ENCODE data around the gene RAPGEF4.
"Not testable (repeated sequence)": the region's sequence is repeated elsewhere in the genome, so short reads cannot be mapped to it uniquely, and the experiment has no call there.

RAPGEF4 gene

GRCh38 chr2:173087214-173087581, 351.6 kb downstream of the RAPGEF4 start:
- DNase-seq (ENCODE audit: extremely low read depth in 1 of 2, low read depth in 1 of 2): no peak

DNA sequence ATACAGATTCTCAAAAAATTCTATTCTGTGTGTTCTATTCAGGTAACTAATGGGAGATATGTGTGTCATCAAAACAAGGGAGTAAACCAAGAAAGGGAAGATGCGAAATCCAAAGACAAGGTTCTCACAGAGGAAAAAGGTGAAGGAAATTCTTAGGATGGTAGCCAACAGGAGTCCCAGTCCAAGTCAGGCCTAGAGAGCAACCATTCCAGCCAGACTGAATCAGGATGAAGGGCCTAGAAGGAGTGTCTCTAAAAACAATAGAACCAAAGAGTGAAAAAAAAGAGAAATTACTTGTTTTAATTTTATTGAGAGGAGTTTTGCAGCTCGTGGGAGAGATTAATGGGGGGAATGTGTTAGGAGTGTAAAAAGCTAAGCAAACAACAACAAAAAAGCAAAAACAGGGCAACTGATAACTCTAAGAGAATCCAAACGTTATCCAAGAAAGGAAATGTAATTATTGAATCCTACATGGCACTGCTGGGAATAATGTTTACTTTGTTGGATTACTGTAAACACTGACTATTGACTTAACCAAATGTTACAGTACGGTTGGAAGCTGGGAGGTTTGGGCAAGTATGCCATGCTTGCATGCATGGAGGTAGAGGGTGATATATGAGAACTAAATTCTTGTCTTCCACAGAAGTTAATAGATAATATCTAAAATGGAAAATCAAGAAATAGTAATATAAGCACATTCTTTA, 352.3 kb downstream of the RAPGEF4 start:
- DNase-seq (ENCODE audit: extremely low read depth in 1 of 2, low read depth in 1 of 2): no peak

DNA sequence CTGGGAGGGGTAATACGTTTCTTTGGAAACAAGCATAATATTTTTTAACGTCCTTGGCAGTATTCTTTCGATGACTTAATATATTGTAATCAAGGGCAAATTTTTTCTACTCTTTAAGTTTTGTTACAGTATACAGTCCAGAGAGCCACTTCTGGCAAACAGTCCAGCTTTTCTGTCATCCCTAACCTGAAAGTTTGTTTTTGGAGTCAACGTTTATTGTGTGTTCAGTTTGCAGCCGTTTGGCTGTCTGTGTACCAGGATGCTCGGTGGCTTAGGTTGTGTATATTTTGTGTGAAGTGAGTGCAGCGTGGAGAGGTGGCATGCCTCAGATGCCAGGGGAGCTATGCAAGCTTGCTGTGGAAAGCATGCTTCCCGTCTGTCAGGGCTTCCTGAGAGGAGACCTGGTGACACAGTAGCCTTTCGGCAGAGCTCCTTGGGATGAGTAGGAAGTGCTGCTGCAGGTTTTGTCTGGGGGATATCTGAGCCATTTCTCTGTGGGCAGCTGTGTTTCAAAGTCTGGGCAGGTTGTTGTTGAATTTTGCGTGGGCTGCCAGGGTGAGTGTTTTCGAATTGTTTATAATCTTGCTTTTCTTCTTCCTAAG, 354.7 kb downstream of the RAPGEF4 start:
- no peak for DNase-seq (ENCODE audit: extremely low read depth in 1 of 2, low read depth in 1 of 2)

GRCh38 chr2:173090973-173091660, 355.5 kb downstream of the RAPGEF4 start:
- DNase-seq (ENCODE audit: extremely low read depth in 1 of 2, low read depth in 1 of 2): no peak

DNA sequence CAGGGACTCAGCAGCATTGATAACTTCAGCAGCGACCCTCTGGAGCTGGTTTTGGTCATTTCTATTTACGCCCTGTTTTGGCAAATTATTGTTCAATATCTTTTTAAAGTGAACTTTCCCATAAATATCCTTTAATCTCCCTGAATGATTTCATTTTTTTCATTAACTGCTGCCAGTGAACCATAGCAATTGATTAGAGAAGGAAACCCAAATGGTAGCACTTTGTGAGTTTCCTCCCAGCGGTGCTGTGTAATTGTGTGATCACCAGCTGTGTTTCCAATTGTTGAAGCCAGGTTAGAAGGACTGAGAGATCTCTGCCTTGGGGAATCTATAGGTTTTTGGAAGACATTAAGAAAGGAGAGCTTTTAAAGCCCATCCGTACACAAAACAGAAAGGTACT, 356.3 kb downstream of the RAPGEF4 start:
- DNase-seq (ENCODE audit: extremely low read depth in 1 of 2, low read depth in 1 of 2): no peak

- DNase-seq (ENCODE audit: extremely low read depth in 1 of 2, low read depth in 1 of 2): no peak
These were observed 357.3 kb downstream of the RAPGEF4 start for GRCh38 chr2:173092844-173093402.

DNA sequence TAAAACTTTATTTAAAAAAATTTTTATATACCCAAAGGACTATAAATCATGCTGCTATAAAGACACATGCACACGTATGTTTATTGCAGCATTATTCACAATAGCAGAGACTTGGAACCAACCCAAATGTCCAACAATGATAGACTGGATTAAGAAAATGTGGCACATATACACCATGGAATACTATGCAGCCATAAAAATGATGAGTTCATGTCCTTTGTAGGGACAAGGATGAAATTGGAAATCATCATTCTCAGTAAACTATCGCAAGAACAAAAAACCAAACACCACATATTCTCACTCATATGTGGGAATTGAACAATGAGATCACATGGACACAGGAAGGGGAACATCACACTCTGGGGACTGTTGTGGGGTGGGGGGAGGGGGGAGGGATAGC, 358.0 kb downstream of the RAPGEF4 start:
- not testable (repeated sequence) for DNase-seq (ENCODE audit: extremely low read depth in 1 of 2, low read depth in 1 of 2)

GRCh38 chr2:173094731-173095130, 359.1 kb downstream of the RAPGEF4 start:
- DNase-seq (ENCODE audit: extremely low read depth in 1 of 2, low read depth in 1 of 2): no peak

- no peak for DNase-seq (ENCODE audit: extremely low read depth in 1 of 2, low read depth in 1 of 2)
These were observed 359.7 kb downstream of the RAPGEF4 start for GRCh38 chr2:173095356-173095755.

DNA sequence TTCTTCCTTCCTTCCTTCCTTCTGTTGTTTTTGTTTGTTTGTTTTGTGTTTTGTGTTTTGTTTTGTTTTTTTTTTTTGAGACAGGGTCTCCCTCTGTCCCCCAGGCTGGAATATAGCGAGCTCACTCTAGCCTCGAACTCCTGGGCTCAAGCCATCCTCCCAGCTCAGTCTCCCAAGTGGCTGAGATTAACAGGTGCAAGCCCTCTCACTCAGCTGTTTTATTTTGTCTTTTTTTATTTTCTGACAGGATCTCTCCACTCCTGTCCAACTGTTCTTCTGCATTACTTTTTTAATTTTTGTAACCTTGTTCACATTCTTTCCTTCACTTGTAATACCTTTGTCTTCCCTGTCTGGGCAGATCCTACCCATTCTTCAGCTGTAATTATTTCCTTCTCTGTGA, 363.6 kb downstream of the RAPGEF4 start:
- DNase-seq (ENCODE audit: extremely low read depth in 1 of 2, low read depth in 1 of 2): no peak

DNA sequence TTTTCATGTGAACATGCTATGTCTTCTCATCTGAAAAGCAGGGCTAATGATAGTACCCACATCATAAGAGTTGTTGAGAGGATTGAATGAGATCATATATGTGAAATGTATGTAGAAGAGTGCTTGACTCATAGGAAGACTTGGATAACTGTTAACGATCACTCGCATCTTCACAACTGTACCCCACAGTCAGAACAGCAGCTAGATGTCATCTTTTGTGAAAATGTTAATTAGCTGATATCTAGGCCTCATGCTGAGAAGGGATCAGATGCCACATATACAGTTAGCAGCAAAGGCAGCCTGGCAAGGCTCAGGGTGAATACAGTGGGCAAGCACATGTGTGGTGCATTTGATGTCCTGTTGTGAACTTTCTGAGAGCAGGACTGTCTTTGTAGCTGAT, 364.2 kb downstream of the RAPGEF4 start:
- DNase-seq (ENCODE audit: extremely low read depth in 1 of 2, low read depth in 1 of 2): no peak

DNA sequence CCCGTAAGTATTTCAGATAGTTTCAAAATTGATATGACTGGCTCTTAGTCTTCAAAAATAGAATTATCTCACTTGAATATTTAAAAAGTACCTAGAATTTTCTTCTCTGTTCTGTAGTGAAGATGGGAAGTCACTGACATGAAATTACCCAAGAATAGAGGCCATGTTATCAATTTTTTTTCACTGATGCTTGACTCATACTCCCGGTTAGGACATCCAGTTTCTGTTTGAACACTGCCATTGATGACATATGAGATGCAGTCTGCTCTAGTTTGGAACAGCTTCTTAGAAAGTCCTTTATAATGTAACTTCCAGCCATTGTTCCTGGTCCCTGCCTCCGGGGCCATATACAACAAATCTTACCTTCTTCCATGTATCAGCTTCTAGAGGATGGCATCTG, 366.0 kb downstream of the RAPGEF4 start:
- no peak for DNase-seq (ENCODE audit: extremely low read depth in 1 of 2, low read depth in 1 of 2)
